Activated CD4-positive, CD25-positive, alpha-beta regulatory T cell treated with anti-CD3 and anti-CD28 coated beads, Interleukin-2, amount 50 U/mL, for 16 hours (primary cell): ENCODE results near the gene GNAZ.

Experiments
- DNase-seq: peaks from one replicate; pipeline ENCODE4 v3.0.0-alpha.2; 2020; ENCODE audit warnings: low read depth, low spot score

The GNAZ gene

GRCh38 chr22:23118647-23119493 lies 48.6 kb downstream of the GNAZ start:
- no peak for DNase-seq

GRCh38 chr22:23119494-23120414 lies 49.4 kb downstream of the GNAZ start:
- peak; percentile 10 for DNase-seq

GRCh38 chr22:23120415-23120899 lies 50.1 kb downstream of the GNAZ start:
- DNase-seq: no peak

- no peak for DNase-seq
Measured at GRCh38 chr22:23121000-23121421, 50.7 kb downstream of the GNAZ start.

- DNase-seq: no peak
Measured at GRCh38 chr22:23121424-23121823, 51.1 kb downstream of the GNAZ start.

GRCh38 chr22:23122216-23122957 lies 52.1 kb downstream of the GNAZ start:
- no peak for DNase-seq

GRCh38 chr22:23122992-23123803 lies 52.9 kb downstream of the GNAZ start:
- no peak for DNase-seq

GRCh38 chr22:23123804-23124254 lies 53.5 kb downstream of the GNAZ start:
- no peak for DNase-seq

GRCh38 chr22:23124611-23125511 lies 54.5 kb downstream of the GNAZ start:
- no peak for DNase-seq

- DNase-seq: no peak
Measured at GRCh38 chr22:23125512-23126103, 55.3 kb downstream of the GNAZ start.

- no peak for DNase-seq
Measured at GRCh38 chr22:23126165-23127054, 56.1 kb downstream of the GNAZ start.

- no peak for DNase-seq
Measured at GRCh38 chr22:23127055-23127756, 56.9 kb downstream of the GNAZ start.

- DNase-seq: no peak
Measured at GRCh38 chr22:23127788-23128187, 57.5 kb downstream of the GNAZ start.

GRCh38 chr22:23128269-23129108 lies 58.2 kb downstream of the GNAZ start:
- peak; percentile 51 for DNase-seq

- no peak for DNase-seq
Measured at GRCh38 chr22:23129149-23129548, 58.8 kb downstream of the GNAZ start.

GRCh38 chr22:23130697-23131096 lies 60.4 kb downstream of the GNAZ start:
- no peak for DNase-seq

GRCh38 chr22:23131931-23132330 lies 61.6 kb downstream of the GNAZ start:
- no peak for DNase-seq
